ENCODE measurements around the gene IDI1.

- TF ChIP-seq CTCF (IDR thresholded peaks at IDR 0.05) (no peak), POLR2A (IDR thresholded peaks at IDR 0.05) (no peak)
These were observed 1.6 kb upstream of the IDI1 start for GRCh38 chr10:1050554-1050953.
